HG03565 (cell line): ENCODE data around the gene AIF1.

Experiments
- ATAC-seq: cut with Tn5 transposase; IDR thresholded peaks from one replicate; pipeline ENCODE4 v1.9.1; 2021; ENCODE audit warnings: mild to moderate bottlenecking, moderate library complexity; ENCODE audit not compliant: unreplicated experiment

The AIF1 gene

DNA sequence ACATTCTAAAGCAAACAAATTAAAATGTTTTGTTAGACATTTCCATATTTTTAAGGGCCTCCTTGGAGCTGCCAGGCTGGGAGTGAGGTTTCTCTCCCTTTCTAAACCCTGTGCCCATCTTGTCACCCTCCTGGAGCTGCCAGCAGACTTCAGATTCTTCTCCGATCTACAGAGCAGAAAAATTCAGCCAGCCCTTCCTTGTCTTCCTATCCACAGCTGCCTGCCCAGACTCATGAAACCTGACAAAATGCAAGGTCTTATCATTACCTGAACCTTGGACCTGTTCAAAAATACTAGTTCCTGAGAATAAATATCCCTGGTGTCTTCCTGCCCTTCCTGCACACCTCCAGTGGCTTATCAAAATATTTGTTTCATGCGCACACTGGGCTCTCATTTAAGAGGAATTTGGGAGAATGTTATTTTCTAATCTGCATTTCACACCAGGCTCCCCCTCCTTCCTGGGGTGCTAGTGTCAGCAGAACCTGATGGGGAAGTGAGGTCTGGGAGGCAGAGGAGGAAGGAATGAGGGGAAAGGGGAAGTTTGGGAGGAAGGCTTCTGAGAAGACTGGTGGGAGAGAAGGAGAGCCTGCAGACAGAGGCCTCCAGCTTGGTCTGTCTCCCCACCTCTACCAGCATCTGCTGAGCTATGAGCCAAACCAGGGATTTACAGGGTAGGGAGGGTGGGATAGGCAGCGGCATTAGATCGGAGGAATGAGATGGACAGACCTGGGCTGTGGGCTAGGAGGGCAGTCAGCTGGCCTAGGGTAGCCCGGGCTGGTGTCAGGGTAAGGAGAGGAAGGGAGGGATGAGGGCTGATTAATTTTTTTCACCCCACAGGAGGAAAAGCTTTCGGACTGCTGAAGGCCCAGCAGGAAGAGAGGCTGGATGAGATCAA is at the start of gene AIF1:
TSS of gene AIF1 (plus strand) at position 551 of the 895 bp plus-strand sequence. CDS start at position 647, 96 bp downstream.
- no peak for ATAC-seq

- ATAC-seq: no peak
These were observed 47.3 kb upstream of the AIF1 start for GRCh38 chr6:31567531-31568370.

DNA sequence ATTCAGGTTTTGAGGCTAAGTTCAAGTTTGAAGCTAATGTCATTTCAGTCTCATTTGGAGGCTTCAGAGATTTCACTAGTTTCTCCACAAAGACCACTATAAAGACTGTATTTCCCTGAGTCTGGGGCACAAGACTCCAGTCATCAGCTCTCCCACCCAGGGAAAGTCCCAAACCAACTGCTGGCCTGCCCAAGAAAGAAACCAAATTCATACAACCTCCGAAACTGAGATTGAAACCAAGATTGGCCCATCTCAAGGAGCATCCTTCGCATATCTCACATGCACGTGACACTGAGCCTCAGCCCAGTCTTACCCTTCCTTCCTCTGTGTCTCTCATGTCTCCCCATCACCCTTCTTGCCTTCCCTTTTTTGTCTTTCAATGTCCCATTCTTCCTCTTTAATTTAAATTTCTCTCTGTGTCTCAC is 46.5 kb upstream of the AIF1 start:
- peak; percentile 55 for ATAC-seq

DNA sequence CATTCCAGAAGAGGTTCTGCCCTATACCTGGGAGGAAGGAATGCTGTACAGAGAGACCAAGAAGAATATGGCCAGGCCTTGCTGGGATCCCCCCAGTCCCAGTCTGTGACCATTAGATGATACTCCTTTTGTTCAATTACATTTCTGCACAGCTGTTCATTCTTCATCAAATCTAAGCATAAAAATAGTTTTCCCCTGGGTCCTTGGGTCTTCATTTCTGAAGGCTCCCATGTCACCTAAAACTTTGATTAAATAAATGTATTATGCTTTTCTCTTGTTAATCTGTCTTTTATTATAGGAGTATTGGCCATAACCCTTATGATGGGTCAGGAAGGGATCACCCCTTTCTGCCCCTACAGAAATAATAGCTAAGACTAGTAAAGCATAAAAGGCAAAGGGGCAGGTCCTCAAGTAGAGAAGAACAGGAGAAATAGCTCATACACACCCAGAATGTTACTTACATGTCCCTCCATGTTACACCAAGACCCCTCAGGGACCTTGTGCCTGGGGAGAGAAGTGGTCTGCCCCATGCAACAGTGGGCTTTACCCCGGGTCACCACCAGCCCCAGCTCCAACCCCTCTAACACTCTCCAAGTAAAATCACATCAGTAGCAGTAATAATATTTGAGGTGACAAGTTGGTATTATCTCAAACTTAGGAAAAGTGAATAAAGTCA is 45.0 kb upstream of the AIF1 start:
- no peak for ATAC-seq

DNA sequence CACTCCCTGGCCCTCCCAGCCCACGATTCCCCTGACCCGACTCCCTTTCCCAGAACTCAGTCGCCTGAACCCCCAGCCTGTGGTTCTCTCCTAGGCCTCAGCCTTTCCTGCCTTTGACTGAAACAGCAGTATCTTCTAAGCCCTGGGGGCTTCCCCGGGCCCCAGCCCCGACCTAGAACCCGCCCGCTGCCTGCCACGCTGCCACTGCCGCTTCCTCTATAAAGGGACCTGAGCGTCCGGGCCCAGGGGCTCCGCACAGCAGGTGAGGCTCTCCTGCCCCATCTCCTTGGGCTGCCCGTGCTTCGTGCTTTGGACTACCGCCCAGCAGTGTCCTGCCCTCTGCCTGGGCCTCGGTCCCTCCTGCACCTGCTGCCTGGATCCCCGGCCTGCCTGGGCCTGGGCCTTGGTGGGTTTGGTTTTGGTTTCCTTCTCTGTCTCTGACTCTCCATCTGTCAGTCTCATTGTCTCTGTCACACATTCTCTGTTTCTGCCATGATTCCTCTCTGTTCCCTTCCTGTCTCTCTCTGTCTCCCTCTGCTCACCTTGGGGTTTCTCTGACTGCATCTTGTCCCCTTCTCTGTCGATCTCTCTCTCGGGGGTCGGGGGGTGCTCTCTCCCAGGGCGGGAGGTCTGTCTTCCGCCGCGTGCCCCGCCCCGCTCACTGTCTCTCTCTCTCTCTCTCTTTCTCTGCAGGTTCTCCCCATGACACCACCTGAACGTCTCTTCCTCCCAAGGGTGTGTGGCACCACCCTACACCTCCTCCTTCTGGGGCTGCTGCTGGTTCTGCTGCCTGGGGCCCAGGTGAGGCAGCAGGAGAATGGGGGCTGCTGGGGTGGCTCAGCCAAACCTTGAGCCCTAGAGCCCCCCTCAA is 42.8 kb upstream of the AIF1 start, which contains the start of gene LTA:
TSS of gene LTA (plus strand) at position 249 of the 871 bp plus-strand sequence. CDS start at position 703, 454 bp downstream.
- peak; percentile 21 for ATAC-seq

DNA sequence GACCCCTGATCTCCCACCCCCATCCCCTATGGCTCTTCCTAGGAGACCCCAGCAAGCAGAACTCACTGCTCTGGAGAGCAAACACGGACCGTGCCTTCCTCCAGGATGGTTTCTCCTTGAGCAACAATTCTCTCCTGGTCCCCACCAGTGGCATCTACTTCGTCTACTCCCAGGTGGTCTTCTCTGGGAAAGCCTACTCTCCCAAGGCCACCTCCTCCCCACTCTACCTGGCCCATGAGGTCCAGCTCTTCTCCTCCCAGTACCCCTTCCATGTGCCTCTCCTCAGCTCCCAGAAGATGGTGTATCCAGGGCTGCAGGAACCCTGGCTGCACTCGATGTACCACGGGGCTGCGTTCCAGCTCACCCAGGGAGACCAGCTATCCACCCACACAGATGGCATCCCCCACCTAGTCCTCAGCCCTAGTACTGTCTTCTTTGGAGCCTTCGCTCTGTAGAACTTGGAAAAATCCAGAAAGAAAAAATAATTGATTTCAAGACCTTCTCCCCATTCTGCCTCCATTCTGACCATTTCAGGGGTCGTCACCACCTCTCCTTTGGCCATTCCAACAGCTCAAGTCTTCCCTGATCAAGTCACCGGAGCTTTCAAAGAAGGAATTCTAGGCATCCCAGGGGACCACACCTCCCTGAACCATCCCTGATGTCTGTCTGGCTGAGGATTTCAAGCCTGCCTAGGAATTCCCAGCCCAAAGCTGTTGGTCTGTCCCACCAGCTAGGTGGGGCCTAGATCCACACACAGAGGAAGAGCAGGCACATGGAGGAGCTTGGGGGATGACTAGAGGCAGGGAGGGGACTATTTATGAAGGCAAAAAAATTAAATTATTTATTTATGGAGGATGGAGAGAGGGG is 41.6 kb upstream of the AIF1 start:
- ATAC-seq: no peak

DNA sequence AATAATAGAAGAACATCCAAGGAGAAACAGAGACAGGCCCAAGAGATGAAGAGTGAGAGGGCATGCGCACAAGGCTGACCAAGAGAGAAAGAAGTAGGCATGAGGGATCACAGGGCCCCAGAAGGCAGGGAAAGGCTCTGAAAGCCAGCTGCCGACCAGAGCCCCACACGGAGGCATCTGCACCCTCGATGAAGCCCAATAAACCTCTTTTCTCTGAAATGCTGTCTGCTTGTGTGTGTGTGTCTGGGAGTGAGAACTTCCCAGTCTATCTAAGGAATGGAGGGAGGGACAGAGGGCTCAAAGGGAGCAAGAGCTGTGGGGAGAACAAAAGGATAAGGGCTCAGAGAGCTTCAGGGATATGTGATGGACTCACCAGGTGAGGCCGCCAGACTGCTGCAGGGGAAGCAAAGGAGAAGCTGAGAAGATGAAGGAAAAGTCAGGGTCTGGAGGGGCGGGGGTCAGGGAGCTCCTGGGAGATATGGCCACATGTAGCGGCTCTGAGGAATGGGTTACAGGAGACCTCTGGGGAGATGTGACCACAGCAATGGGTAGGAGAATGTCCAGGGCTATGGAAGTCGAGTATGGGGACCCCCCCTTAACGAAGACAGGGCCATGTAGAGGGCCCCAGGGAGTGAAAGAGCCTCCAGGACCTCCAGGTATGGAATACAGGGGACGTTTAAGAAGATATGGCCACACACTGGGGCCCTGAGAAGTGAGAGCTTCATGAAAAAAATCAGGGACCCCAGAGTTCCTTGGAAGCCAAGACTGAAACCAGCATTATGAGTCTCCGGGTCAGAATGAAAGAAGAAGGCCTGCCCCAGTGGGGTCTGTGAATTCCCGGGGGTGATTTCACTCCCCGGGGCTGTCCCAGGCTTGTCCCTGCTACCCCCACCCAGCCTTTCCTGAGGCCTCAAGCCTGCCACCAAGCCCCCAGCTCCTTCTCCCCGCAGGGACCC is 40.6 kb upstream of the AIF1 start:
- no peak for ATAC-seq

GRCh38 chr6:31575335-31575901 is 39.6 kb upstream of the AIF1 start, which contains the start of gene TNF:
TNF (plus strand) TSS chr6:31575565; CDS start chr6:31575742, 177 bp downstream.
- no peak for ATAC-seq

DNA sequence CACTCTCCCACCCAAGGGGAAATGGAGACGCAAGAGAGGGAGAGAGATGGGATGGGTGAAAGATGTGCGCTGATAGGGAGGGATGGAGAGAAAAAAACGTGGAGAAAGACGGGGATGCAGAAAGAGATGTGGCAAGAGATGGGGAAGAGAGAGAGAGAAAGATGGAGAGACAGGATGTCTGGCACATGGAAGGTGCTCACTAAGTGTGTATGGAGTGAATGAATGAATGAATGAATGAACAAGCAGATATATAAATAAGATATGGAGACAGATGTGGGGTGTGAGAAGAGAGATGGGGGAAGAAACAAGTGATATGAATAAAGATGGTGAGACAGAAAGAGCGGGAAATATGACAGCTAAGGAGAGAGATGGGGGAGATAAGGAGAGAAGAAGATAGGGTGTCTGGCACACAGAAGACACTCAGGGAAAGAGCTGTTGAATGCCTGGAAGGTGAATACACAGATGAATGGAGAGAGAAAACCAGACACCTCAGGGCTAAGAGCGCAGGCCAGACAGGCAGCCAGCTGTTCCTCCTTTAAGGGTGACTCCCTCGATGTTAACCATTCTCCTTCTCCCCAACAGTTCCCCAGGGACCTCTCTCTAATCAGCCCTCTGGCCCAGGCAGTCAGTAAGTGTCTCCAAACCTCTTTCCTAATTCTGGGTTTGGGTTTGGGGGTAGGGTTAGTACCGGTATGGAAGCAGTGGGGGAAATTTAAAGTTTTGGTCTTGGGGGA is 38.9 kb upstream of the AIF1 start:
- no peak for ATAC-seq

DNA sequence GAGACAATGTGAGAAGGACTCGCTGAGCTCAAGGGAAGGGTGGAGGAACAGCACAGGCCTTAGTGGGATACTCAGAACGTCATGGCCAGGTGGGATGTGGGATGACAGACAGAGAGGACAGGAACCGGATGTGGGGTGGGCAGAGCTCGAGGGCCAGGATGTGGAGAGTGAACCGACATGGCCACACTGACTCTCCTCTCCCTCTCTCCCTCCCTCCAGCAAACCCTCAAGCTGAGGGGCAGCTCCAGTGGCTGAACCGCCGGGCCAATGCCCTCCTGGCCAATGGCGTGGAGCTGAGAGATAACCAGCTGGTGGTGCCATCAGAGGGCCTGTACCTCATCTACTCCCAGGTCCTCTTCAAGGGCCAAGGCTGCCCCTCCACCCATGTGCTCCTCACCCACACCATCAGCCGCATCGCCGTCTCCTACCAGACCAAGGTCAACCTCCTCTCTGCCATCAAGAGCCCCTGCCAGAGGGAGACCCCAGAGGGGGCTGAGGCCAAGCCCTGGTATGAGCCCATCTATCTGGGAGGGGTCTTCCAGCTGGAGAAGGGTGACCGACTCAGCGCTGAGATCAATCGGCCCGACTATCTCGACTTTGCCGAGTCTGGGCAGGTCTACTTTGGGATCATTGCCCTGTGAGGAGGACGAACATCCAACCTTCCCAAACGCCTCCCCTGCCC is 38.0 kb upstream of the AIF1 start:
- ATAC-seq: no peak

DNA sequence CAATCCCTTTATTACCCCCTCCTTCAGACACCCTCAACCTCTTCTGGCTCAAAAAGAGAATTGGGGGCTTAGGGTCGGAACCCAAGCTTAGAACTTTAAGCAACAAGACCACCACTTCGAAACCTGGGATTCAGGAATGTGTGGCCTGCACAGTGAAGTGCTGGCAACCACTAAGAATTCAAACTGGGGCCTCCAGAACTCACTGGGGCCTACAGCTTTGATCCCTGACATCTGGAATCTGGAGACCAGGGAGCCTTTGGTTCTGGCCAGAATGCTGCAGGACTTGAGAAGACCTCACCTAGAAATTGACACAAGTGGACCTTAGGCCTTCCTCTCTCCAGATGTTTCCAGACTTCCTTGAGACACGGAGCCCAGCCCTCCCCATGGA is 37.5 kb upstream of the AIF1 start:
- ATAC-seq: no peak

GRCh38 chr6:31578184-31579118 is 36.6 kb upstream of the AIF1 start:
- ATAC-seq: no peak

DNA sequence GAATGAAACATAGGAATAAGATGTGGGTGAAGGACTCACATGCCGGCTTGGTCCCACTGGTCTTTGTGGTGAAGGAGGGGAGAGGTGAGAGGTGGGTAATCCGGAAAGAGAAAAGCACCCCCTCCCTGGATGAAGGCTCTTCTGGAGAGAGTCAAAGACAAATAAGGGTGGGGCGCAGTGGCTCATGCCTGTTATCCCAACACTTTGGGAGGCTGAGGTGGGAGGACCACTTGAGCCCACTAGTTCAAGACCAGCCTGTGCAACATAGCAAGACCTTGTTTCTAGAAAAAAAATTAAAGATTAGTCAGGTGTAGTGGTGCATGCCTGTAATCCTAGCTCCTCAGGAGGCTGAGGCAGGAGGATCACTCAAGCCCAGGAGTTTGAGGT is 35.9 kb upstream of the AIF1 start:
- ATAC-seq: no peak

DNA sequence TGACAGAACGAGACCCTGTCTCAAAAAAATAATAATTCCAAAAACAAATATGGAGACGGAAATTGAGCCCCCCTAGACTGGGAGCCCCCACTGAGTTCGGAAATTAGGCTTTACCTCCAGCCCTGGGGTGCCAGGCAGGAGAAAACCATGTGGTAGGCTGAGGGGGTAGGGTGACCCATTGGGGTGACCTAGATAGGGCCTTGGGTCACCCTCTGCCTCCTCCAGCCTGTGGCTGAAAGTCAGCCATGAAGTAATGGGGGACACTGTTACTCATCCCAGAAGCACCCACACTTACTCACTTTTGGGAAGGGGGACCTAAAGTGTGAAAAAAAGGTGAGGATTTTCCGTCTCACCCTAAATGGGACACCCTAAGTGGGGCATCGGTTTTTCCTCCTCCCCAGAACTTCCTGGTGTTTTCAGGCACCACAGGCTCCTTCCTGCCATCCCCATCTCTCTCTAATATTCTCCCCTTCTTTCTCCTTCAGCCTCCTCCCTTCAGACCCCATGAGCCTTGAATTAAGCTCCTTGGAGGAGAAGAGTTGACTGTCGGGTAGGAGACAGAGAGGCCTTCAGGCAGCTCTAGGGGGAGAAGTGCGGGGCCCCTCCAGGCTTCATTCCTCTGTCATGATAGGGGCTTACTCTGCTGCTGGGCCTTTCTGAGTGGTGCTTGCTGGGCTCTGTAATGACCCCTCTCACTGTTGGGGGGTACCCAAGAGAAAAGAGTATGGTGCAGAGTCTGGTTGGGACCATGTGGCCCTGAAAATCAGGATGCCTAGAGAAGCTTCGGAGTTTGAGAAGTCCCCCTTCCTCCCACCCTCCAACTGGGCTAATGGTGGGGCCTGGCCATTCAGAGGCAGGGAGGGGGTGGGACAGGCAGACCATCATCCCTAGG is 35.2 kb upstream of the AIF1 start:
- ATAC-seq: no peak

DNA sequence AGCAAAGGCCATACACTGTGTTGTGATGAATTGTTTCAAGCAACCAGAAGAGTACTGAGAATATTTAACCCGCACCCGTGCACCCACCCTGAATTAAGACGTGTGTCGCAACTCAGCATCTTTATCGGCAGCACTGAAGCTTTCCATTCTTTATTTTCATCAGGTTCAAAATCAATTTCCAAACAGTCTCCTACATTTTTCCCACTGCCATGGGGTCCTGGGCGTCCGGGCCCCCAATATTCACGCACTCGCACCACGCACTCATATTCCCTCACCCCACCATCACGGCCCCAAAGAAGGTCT is 34.6 kb upstream of the AIF1 start:
- no peak for ATAC-seq
